Mononuclear cell (primary cell): Measurements from ENCODE around the gene OR2M3. TPM values are rescaled to one million over a fixed set of nuclear protein-coding genes. Genes with fewer than 3 reads are reported as not detected.

Source experiments
- H3K27me3 ChIP-seq: 2 replicates; pipeline ENCODE4 v1.6.0; 2011; ENCODE audit warnings: low read length, control low read depth; ENCODE audit not compliant: insufficient read depth
- H3K4me1 ChIP-seq: 2 replicates; pipeline ENCODE4 v1.5.1; 2011; ENCODE audit warnings: mild to moderate bottlenecking, low read length, control low read depth; ENCODE audit not compliant: insufficient read depth
- H3K4me3 ChIP-seq: 2 replicates; pipeline ENCODE4 v1.5.1; 2011; ENCODE audit warnings: mild to moderate bottlenecking, low read length, moderate library complexity
- H3K9me3 ChIP-seq: 2 replicates; pipeline ENCODE4 v1.5.1; 2011; ENCODE audit warnings: low read depth, mild to moderate bottlenecking, control low read depth, low read length
- total RNA-seq: library from RNA; depleted of rRNA; stranded (reverse); fragments of >200 nt; gene quantifications from one replicate; pipeline ENCODE4 v1.2.3, GENCODE V29; 2012

OR2M3 gene, protein sequence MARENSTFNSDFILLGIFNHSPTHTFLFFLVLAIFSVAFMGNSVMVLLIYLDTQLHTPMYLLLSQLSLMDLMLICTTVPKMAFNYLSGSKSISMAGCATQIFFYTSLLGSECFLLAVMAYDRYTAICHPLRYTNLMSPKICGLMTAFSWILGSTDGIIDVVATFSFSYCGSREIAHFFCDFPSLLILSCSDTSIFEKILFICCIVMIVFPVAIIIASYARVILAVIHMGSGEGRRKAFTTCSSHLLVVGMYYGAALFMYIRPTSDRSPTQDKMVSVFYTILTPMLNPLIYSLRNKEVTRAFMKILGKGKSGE
- not detected for total RNA-seq

- Histone ChIP-seq H3K9me3 (no peaks in the 10 kb centered on the region), H3K4me1 (no peaks in the 10 kb centered on the region), H3K4me3 (no peak within 1 kb of the TSS), H3K27me3 (no peaks in the 10 kb centered on the region)
Measured at GRCh38 chr1:248196965-248197364, at the start of gene OR2M3. TSS of gene OR2M3 (plus strand) at chr1:248197265. CDS start at chr1:248203068, 5,803 bp downstream.

DNA sequence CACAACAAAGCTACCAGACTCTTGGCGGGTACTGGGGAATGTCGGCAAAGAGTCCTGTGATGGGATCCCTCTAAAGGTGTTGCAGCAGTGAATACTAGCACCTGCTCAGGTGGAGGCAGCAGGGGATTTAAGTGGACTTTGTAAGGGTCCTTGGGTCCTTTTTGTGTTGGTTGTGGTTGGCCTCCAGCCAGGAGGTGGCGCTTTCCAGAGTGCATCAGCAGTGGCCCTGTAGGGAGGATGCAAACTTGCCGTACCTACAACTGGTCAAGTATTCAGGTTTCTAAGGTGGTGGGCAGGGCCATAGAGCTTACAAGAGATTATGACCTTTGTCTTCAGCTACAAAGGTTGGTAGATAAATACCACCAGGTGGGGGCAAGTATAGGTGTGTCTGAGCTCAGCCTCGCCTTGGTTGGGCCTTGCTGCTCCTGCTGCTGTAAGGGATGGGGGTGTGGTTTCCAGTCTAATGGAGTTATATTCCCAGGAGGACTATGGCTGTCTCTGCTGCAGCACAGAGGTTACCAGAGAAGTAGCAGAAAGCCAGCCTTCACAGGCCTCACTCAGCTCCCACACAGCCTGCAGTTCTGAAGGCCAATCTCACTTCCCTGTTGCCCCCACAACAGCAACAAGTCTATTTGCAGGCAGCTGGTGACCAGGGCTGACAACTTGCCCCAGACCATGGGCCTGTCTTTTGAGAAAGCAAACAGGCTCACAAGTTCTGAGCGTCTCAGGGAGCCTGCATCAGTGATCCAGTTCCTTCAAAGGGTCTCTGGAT, 44.8 kb upstream of the OR2M3 start:
- Histone ChIP-seq H3K4me1 (no peaks in the 10 kb centered on the region), H3K4me3 (no peak overlapping the region), H3K9me3 (no peaks in the 10 kb centered on the region), H3K27me3 (no peaks in the 10 kb centered on the region)

DNA sequence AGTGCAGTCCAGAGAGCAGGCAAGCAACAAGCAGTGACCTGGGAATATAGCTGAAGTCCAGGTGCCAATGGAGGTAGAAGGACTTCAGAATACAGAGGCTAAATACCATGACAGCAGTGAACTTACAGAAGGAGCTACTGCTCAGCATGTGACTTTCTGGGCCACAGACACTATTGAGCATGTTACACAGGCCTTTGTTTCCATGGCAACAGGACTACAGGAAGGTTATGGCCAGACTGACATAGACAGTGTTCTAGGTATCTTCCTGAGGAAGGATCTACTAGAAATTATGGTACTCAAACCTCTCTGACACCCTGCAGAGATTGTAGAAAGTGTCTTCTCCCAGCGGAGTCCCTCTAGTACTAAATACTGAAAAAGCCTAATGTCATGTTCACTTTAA, 41.1 kb upstream of the OR2M3 start:
- Histone ChIP-seq H3K4me1 (no peaks in the 10 kb centered on the region), H3K9me3 (no peaks in the 10 kb centered on the region), H3K4me3 (no peak overlapping the region), H3K27me3 (no peaks in the 10 kb centered on the region)

- H3K4me1 ChIP-seq: no peaks in the 10 kb centered on the region
- H3K9me3 ChIP-seq: no peaks in the 10 kb centered on the region
- H3K27me3 ChIP-seq: no peaks in the 10 kb centered on the region
- H3K4me3 ChIP-seq: no peak overlapping the region
Measured at GRCh38 chr1:248158758-248159157, 38.3 kb upstream of the OR2M3 start.

GRCh38 chr1:248164031-248164430, 33.0 kb upstream of the OR2M3 start:
- Histone ChIP-seq H3K27me3 (no peaks in the 10 kb centered on the region), H3K4me1 (no peaks in the 10 kb centered on the region), H3K9me3 (no peaks in the 10 kb centered on the region), H3K4me3 (no peak overlapping the region)

- H3K4me3 ChIP-seq: no peak overlapping the region
- no peaks in the 10 kb centered on the region for H3K9me3 ChIP-seq
- no peaks in the 10 kb centered on the region for H3K4me1 ChIP-seq
- no peaks in the 10 kb centered on the region for H3K27me3 ChIP-seq
Measured at GRCh38 chr1:248165186-248165585, 31.9 kb upstream of the OR2M3 start.

- no peaks in the 10 kb centered on the region for H3K4me1 ChIP-seq
- H3K9me3 ChIP-seq: no peaks in the 10 kb centered on the region
- H3K27me3 ChIP-seq: no peaks in the 10 kb centered on the region
- no peak within 1 kb of the TSS for H3K4me3 ChIP-seq
Measured at GRCh38 chr1:248174521-248174920, 22.5 kb upstream of the OR2M3 start, which contains the start of gene OR2M2. TSS of gene OR2M2 (plus strand) at chr1:248174821. CDS start at chr1:248179986, 5,165 bp downstream.

DNA sequence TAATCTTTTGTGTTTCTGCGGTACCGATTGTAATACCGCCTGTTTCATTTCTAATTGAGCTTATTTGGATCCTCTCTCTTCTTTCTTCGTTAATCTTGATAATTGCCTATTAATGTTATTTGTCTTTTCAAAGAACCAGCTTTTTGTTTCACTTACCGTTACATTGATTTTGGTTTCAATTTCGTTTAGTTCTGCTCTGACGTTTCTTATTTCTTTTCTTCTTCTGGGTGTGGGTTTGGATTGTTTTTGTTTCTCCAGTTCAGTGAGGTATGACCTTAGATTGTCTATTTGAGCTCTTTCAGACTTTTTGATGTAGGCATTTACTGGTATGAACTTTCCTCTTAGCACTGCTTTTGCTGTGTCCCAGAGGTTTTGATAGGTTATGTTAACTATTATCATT, 13.1 kb upstream of the OR2M3 start:
- Histone ChIP-seq H3K9me3 (no peaks in the 10 kb centered on the region), H3K4me3 (no peak overlapping the region), H3K4me1 (no peaks in the 10 kb centered on the region), H3K27me3 (no peaks in the 10 kb centered on the region)

DNA sequence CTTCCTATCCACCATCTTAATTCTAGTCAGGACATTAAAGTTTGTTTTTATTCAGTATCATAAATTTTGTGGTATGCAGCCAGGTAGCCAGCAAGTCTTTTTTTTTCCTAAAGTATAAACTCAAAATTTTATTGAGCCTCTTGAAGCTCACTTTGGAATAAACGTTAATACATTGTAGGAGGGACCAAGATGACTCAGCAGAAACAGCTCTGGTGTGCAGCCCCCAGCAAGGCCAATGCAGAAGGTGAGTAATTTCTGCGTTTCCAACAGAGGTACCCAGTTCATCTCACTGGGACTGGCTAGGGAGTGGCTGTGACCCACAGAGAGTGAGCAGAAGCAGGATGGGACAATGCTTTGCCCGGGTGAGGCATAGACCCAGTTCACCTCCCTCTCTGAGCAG, 9.7 kb upstream of the OR2M3 start:
- H3K4me3 ChIP-seq: no peak overlapping the region
- no peaks in the 10 kb centered on the region for H3K9me3 ChIP-seq
- H3K4me1 ChIP-seq: no peaks in the 10 kb centered on the region
- H3K27me3 ChIP-seq: no peaks in the 10 kb centered on the region

DNA sequence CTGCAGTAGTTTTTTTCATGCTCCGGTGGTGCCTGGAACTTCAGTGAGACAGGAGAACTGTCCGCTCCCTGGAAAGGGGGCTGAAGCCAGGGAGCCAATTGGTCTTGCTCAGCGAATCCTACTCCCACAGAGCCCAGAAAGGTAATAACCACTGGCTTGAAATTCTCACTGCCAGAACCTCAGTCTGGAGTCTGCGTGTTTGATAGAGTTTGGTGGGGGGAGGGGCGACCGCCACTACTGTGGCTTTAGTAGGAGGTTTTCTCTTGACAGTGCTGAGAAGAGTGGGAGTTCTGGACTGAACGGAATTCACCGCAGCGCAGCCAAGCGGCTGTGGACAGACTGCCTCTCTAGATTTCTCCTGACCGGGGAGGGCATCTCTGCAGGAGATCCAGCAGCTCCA, 8.0 kb upstream of the OR2M3 start:
- Histone ChIP-seq H3K9me3 (no peaks in the 10 kb centered on the region), H3K27me3 (no peaks in the 10 kb centered on the region), H3K4me1 (no peaks in the 10 kb centered on the region), H3K4me3 (no peak overlapping the region)

DNA sequence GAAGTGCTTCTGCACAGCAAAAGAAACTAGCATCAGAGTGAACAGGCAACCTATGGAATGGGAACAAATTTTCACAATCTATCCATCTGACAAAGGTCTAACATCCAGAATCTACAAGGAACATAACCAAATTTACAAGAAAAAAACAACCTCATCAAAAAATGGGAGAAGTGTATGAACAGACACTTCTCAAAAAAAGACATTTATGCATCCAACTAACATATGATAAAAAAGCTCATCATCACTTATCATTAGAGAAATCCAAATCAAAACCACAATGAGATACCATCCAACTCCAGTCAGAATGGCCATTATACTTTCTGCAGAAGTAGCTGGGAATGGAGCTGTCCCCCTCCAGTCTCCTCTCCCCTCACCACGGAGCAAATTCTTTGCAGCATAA, 2.9 kb upstream of the OR2M3 start:
- no peaks in the 10 kb centered on the region for H3K9me3 ChIP-seq
- no peaks in the 10 kb centered on the region for H3K4me1 ChIP-seq
- H3K27me3 ChIP-seq: no peaks in the 10 kb centered on the region
- no peak overlapping the region for H3K4me3 ChIP-seq

GRCh38 chr1:248215880-248216279, 18.8 kb downstream of the OR2M3 start:
- Histone ChIP-seq H3K4me1 (no peaks in the 10 kb centered on the region), H3K27me3 (no peaks in the 10 kb centered on the region), H3K9me3 (no peaks in the 10 kb centered on the region), H3K4me3 (no peak overlapping the region)

DNA sequence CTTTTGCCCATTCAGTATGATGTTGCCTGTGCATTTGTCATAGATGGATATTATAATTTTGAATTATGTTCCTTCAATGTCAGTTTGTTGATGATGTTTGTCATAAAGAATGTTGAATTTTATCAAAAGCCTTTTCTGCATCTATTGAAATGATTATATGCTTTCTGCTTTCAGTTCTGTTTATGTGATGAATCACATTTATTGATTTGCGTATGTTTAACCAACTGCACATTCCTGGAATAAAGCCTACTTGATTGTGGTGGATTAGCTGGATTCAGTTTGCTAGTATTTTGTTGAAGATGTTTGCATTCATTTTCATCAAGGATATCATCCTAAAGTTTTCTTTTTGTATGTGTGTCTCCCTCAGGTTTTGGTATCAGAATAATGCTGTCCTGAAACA, 28.5 kb downstream of the OR2M3 start:
- Histone ChIP-seq H3K9me3 (peaks cover 5% of the 10 kb centered on the region), H3K4me1 (no peaks in the 10 kb centered on the region), H3K4me3 (no peak overlapping the region), H3K27me3 (no peaks in the 10 kb centered on the region)

GRCh38 chr1:248229360-248229908, 32.4 kb downstream of the OR2M3 start:
- Histone ChIP-seq H3K9me3 (peaks cover 5% of the 10 kb centered on the region), H3K4me1 (no peaks in the 10 kb centered on the region), H3K4me3 (no peak overlapping the region), H3K27me3 (no peaks in the 10 kb centered on the region)

DNA sequence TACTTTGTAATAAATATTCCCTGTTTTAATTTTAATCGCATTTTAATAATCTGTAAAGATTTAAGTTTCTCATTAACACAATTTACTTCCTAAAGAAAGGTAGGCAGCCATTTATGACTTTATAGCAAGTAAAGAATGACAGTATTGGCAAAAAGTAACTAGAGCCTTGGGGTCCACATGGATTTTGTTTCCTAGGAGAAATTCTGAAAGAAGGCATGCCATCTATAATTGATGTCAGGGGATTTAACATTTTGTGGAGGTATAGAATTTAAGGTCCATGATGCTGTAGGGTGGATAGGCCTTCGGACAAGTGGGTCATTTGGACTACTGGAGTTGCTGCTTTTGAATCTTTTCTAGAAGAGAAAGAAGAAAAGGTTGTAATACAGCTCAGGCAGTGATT, 34.1 kb downstream of the OR2M3 start, which contains the start of gene OR2M4:
OR2M4 (plus strand) TSS at position 301 of the 400 bp plus-strand sequence. CDS start 7,512 bp downstream, outside the sequence.
- peaks cover 5% of the 10 kb centered on the region for H3K9me3 ChIP-seq

More for the DNA sequence above, 34.1 kb downstream of the OR2M3 start, which contains the start of gene OR2M4:
- no peaks in the 10 kb centered on the region for H3K27me3 ChIP-seq
- H3K4me1 ChIP-seq: no peaks in the 10 kb centered on the region
- H3K4me3 ChIP-seq: no peak within 1 kb of the TSS
